ENCODE measurements around the gene CD53. TPM values are rescaled to one million over a fixed set of nuclear protein-coding genes. Genes with fewer than 3 reads are reported as not detected.
"Not testable (repeated sequence)": the region's sequence is repeated elsewhere in the genome, so short reads cannot be mapped to it uniquely, and the experiment has no call there.

Gene CD53
- polyA plus RNA-seq, 3 donors, result 826 to 1,222 (median 1,107) TPM

- H3K4me1 Mint-ChIP-seq; H3K4me2 ChIP-seq (replicated peaks; ENCODE audit: extremely low read depth, low read length, poor library complexity, severe bottlenecking); H3K36me3 Mint-ChIP-seq; H3K4me3 ChIP-seq (replicated peaks in 1 of 3; ENCODE audit: low read depth in 2 of 3, low read length in 3 of 3); H3K27me3 ChIP-seq (ENCODE audit: control insufficient read depth in 2 of 2, insufficient read depth in 2 of 2, low read length in 2 of 2); H3K4me3 Mint-ChIP-seq; H3K27ac ChIP-seq (ENCODE audit: low read depth in 1 of 2, low read length in 2 of 2); DNase-seq; intact Hi-C loops (cut with micrococcal nuclease); H3K79me2 ChIP-seq (ENCODE audit: insufficient read depth, low read length); H3K9ac ChIP-seq (ENCODE audit: insufficient read depth, low read length, poor library complexity, severe bottlenecking); H3K4me1 ChIP-seq (ENCODE audit: control insufficient read depth in 1 of 2, insufficient read depth in 2 of 2, low read length in 2 of 2); H2AFZ ChIP-seq (ENCODE audit: insufficient read depth, low read depth, low read length, poor library complexity, severe bottlenecking); H3K27me3 Mint-ChIP-seq (ENCODE audit: low read depth in 3 of 3); H3K9me3 ChIP-seq (replicated peaks in 1 of 2; ENCODE audit: control insufficient read depth in 1 of 2, insufficient read depth in 1 of 2, low read length in 2 of 2); H3K36me3 ChIP-seq (replicated peaks in 1 of 2; ENCODE audit: control insufficient read depth in 1 of 2, insufficient read depth in 2 of 2, low read length in 2 of 2); H4K20me1 ChIP-seq (ENCODE audit: insufficient read depth, low read length); H3K27ac Mint-ChIP-seq: not testable (repeated sequence)
- H3K9me3 Mint-ChIP-seq, result peaks cover 6 to 19% (median 18%) of the 10 kb centered on the region in 7 donors
- no CpG with 5 or more reads among the region's 1 CpG for WGBS (ENCODE audit: insufficient coverage)
These were observed 11.0 kb upstream of the CD53 start for GRCh38 chr1:110861942-110862341.

GRCh38 chr1:110864287-110864686 is 8.7 kb upstream of the CD53 start:
- Mint-ChIP-seq H3K27ac (no peak overlapping the region), H3K4me3 (no peak overlapping the region)
- no CpG with 5 or more reads among the region's 1 CpG for WGBS (ENCODE audit: insufficient coverage)

More at GRCh38 chr1:110864287-110864686, 8.7 kb upstream of the CD53 start:
- H4K20me1 ChIP-seq (ENCODE audit: insufficient read depth, low read length), result no peaks in the 10 kb centered on the region
- H3K9me3 ChIP-seq (replicated peaks in 1 of 2; ENCODE audit: control insufficient read depth in 1 of 2, insufficient read depth in 1 of 2, low read length in 2 of 2), result no peaks in the 10 kb centered on the region
- no peaks in the 10 kb centered on the region for H3K79me2 ChIP-seq (ENCODE audit: insufficient read depth, low read length)
- no peaks in the 10 kb centered on the region for H3K27me3 ChIP-seq (ENCODE audit: control insufficient read depth in 2 of 2, insufficient read depth in 2 of 2, low read length in 2 of 2)
- H3K9me3 Mint-ChIP-seq, result peaks cover 11 to 25% (median 21%) of the 10 kb centered on the region in 7 donors
- H3K4me1 ChIP-seq (ENCODE audit: control insufficient read depth in 1 of 2, insufficient read depth in 2 of 2, low read length in 2 of 2), result no peaks in the 10 kb centered on the region
- intact Hi-C loops (cut with micrococcal nuclease), result no loop called here
- no peak for DNase-seq
- no peaks in the 10 kb centered on the region for H3K36me3 Mint-ChIP-seq
- no peaks in the 10 kb centered on the region for H3K4me1 Mint-ChIP-seq
- H3K36me3 ChIP-seq (replicated peaks in 1 of 2; ENCODE audit: control insufficient read depth in 1 of 2, insufficient read depth in 2 of 2, low read length in 2 of 2), result no peaks in the 10 kb centered on the region
- H3K4me2 ChIP-seq (replicated peaks; ENCODE audit: extremely low read depth, low read length, poor library complexity, severe bottlenecking), result no peak overlapping the region
- H3K9ac ChIP-seq (ENCODE audit: insufficient read depth, low read length, poor library complexity, severe bottlenecking), result no peak overlapping the region
- no peak for TF ChIP-seq CTCF (IDR thresholded peaks at IDR 0.05)
- no peak overlapping the region for H3K4me3 ChIP-seq (replicated peaks in 1 of 3; ENCODE audit: low read depth in 2 of 3, low read length in 3 of 3)
- no peak overlapping the region for H3K27ac ChIP-seq (ENCODE audit: low read depth in 1 of 2, low read length in 2 of 2)
- H2AFZ ChIP-seq (ENCODE audit: insufficient read depth, low read depth, low read length, poor library complexity, severe bottlenecking), result no peak overlapping the region
- H3K27me3 Mint-ChIP-seq (ENCODE audit: low read depth in 3 of 3), result peaks cover 0 to 2% (median 0%) of the 10 kb centered on the region in 3 donors
